Kidney glomerular epithelial cell (primary cell): ENCODE results near the gene ACO2.
"Not testable (repeated sequence)": the region's sequence is repeated elsewhere in the genome, so short reads cannot be mapped to it uniquely, and the experiment has no call there.

Experiments used
- DNase-seq: peaks from one replicate; lab custom pipeline; 2025; lab: John Stamatoyannopoulos, UW

Gene ACO2

GRCh38 chr22:41448189-41448808, 20.6 kb upstream of the ACO2 start:
- DNase-seq, result peak; percentile 99

- DNase-seq, result no peak
Measured at GRCh38 chr22:41458161-41458728, 10.7 kb upstream of the ACO2 start.

DNA sequence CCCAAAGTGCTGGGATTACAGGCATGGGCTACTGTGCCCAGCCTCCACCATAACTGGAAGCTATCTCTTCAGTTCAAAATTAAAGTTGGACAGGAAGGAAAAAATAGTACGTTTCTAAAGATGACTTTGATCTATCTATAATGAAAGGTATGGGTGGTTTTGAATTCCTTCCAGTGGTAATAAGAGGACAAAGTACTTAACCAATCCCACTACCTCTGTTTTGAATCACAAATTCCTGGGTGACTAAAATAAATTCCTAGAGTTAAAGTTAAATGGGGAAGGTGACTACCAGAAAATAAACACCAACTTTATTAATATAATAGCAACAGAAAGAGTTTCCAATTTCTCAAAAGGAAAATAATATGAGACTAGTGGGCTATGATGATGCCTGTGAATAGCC, 9.5 kb upstream of the ACO2 start:
- no peak for DNase-seq

DNA sequence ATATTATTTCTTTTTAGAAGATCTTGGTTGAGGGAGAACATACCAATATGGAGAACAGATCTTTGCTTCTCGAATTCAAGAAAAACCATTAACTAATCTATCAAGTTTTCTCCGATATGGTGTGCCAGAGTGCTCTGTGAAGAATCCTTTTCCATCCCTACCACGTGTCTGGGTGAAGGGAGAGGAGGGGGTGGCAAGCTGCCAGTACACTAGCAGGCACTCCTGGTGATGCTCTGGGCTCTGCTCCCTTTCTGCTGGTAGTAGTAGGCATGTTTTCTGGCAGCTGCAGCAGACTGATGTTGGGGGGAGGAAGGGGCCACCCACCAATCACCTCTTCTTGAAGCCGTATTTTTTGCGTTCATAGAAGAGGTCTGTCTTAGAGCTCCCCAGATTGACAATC, 8.8 kb upstream of the ACO2 start:
- DNase-seq, result not testable (repeated sequence)

GRCh38 chr22:41461901-41462300, 7.0 kb upstream of the ACO2 start:
- DNase-seq, result no peak

GRCh38 chr22:41469218-41469851, 418 bp downstream of the ACO2 start:
- no peak for DNase-seq

GRCh38 chr22:41470886-41471285, 2.0 kb downstream of the ACO2 start:
- DNase-seq, result no peak

- no peak for DNase-seq
Measured at GRCh38 chr22:41471568-41471967, 2.7 kb downstream of the ACO2 start.

DNA sequence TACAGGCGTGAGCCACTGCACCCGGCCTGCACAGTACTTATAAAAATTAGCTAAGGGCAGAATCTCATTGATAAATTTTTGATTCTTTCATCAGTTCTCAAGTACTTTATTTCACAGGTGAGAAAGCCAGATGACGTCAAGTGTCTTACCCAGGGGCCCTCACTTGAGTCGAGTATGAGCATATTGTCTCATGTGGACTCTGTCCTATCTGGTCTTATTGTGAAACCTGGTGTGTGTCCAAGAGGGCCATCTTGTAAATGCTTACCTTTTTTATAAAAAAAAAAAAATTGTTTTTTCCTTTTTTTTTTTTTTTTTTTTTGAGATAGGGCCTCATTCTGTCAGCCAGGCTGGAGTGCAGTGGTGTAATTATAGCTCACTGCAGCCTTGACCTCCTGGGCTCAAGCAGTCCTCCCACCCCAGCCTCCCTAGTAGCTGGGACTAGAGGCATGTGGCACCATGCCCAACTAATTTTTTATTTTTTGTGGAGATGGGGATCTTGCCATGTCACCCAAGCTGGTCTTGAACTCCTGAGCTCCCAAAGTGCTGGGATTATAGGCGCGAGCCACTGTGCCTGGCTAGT, 6.0 kb downstream of the ACO2 start:
- no peak for DNase-seq

- DNase-seq, result no peak
Measured at GRCh38 chr22:41478473-41478872, 9.6 kb downstream of the ACO2 start.

DNA sequence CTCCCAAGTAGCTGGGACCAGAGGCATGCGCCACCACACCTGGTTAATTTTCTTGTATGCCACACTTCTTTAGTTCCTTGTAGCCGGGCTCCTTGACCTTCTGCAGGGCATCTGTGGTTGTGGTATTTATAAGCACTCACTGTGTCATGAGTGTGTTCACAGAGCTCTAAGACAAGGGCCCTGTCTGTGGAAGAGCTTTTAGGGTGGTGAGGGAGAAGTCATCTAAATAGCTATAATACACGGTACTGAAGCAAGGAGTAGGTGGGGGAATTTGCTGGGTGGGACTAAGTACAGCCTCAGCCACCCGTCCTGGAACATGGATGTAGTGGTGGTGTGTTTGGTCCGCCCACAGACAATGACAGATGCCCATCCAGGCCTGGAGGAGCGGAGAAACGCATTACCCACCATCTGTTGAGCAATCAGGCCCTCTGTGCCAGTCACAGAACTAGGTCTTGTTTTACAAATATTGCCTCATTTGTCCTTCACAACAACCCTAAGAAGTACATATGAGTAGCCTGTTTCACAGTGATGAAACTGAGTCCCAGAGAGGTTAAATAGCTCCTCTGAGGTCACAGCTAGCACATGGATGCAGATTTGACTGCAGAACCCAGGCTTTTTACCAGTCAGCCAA, 10.1 kb downstream of the ACO2 start:
- no peak for DNase-seq

DNA sequence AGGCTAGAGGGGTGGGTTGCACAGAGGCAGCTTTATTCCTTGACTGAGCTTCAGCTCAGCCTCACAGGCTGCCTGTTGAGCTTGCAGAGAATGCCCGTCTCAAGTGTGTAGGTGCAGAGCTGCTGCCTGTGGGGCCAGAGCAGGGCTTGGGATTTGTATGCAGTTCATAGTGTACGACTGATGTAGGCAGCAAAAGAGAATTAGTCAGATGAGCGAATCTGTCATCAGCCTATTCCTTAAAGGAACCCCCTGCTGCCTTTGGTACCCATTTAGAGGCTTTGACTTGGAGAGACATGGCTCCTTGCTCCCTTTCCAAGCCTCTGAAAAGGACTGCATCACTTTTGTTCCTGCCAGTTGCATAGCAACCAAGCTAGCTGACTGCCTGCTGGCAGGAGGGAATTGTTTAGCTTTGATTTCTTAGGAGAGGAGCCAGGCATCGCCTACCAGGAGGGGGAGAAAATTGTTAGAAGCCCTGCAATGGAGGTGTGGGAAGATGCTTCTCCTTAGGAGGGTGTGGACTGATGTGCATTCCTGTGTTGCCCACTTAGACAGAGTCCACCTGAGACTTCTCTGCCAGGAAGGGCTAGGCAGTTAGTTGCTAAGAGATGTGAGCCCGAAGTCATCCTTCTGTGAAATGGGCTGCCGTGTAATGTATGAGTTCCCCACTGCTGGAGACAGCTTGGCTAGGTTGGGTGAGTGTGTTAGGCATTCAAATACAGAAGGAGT, 10.9 kb downstream of the ACO2 start:
- no peak for DNase-seq

DNA sequence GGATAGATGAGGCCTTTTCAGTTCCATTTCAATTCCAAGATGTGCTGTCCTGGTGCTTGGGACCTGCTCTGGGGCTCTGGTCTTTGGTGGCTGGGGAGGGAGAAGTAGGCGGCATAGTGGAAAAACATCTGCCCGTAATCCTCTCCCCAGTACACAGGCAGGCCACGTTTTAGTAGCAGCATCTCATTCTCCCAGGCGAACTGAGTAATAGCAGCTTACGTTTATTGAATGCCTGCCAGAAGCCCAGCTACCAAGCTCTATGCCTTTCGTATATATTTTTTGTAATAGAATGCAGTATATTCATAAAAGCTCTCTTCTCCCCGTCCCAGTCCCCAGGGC, 11.4 kb downstream of the ACO2 start:
- no peak for DNase-seq

DNA sequence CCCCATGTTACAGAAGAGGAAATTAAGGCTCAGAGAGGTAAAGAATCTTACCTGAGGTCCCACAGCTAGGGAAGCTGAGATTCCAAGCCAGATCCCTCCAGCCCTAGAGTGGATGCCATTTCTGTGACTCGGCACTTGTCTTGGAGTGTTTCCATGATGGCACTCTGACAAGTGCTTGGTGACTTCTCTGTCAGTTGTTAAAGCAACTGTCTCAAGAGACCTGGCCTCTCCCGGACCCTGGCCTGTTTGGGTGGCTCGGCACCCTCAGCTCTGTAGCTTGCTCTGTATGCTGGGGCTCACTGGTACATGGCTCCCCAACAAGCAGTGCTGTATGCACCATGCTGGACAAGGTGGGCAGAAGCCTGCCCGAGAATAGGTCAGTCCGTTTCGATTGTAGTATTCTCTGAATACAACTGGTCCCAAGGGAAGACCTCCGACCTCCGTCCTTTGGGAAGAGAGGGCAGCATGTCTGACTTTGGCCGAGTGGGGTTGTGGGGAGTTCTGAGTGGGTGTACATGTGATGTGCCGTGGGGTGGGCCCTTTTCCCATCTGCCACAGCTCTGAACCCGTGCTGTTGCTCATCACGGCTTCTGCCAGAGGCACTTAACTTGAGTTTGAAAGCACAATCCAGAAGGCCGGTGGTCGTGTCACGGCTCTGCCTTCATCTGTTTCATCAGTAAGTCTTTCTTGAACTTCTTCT, 12.4 kb downstream of the ACO2 start:
- no peak for DNase-seq

DNA sequence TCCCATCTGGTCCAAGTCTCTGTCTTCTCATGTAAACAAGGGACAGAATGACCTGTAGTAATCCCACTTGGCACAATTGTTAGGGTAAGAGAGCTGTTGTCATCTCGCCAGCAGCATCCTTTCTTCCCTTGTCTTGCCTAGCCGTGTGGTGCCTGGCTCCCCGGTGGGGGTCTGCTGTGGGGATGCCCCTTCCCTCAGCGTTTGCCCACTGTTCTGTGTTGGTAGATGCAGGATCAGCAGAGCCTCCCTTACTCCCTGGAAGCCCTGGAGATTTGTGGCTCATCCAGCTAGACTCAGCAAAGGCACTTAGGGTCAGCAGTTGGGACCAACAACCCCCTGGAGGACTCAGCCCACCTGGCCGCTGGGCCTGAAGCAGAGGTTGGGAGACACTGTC, 13.0 kb downstream of the ACO2 start:
- DNase-seq, result no peak

GRCh38 chr22:41482319-41482935, 13.5 kb downstream of the ACO2 start:
- peak; percentile 22 for DNase-seq

- no peak for DNase-seq
Measured at GRCh38 chr22:41485033-41485432, 16.1 kb downstream of the ACO2 start.

GRCh38 chr22:41487037-41487935, 18.4 kb downstream of the ACO2 start:
- DNase-seq, result no peak

DNA sequence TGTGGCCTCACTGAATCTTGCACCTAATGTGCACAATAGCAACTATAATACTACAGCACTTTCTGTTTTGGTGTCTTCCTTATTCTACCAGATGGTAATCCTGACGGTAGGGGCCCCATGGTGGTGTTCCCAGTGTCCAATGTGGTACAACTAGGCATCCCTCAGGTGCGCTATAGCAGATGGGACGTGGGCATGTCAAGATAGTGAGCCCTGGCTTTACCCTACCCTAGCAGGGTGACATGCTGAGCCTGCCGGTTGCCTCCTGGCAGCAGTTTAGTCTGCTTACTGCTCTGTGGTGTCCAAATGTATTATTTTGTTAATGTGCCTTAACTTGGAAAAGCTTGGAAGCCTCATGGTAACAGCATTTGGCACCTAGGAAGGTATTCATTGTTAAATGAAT, 19.2 kb downstream of the ACO2 start:
- DNase-seq, result no peak
